Prostate gland (tissue), 2 donors: Measurements from ENCODE around the gene CLN6. TPM values are rescaled to one million over a fixed set of nuclear protein-coding genes. Genes with fewer than 3 reads are reported as not detected.
"Not testable (repeated sequence)": the region's sequence is repeated elsewhere in the genome, so short reads cannot be mapped to it uniquely, and the experiment has no call there.

Experiments used
- DNase-seq: peaks from one replicate; pipeline ENCODE4 v3.0.0-alpha.2; 2019; ENCODE audit warnings: low spot score
- H3K27ac ChIP-seq, 2 donors: fragments of 200-600 bp; sonication (generic); 2 replicates each; pipeline ENCODE4 v1.5.1; 2017 to 2019
- H3K27me3 ChIP-seq: fragments of 200-600 bp; sonication (generic); replicated peaks from 2 replicates; pipeline ENCODE4 v1.5.1; 2019; ENCODE audit not compliant: insufficient read depth
- H3K36me3 ChIP-seq, 2 donors: fragments of 200-600 bp; sonication (generic); 1 replicate in 1 of 2; 2 replicates in 1 of 2; pipeline versions ENCODE4 v1.5.1 to v1.8.1; 2017 to 2019
- H3K4me1 ChIP-seq: fragments of 200-600 bp; sonication (generic); replicated peaks from 2 replicates; pipeline ENCODE4 v1.5.1; 2019
- H3K4me3 ChIP-seq, 2 donors: fragments of 200-600 bp; sonication (generic); 2 replicates each; pipeline ENCODE4 v1.5.1; 2017 to 2019
- H3K9me3 ChIP-seq: fragments of 200-600 bp; sonication (generic); 2 replicates; pipeline ENCODE4 v1.5.1; 2017
- POLR2A ChIP-seq: fragments of 450-650 bp; IDR thresholded peaks from one replicate; pipeline ENCODE4 v1.6.1; 2016; ENCODE audit warnings: antibody characterized with exemption, mild to moderate bottlenecking
- POLR2AphosphoS5 ChIP-seq: sonication (generic); formaldehyde crosslinking; IDR thresholded peaks from one replicate; pipeline ENCODE4 v1.6.1; 2017; ENCODE audit warnings: antibody characterized with exemption
- WGBS: methylation state at CpG from one replicate; pipeline ENCODE4 v1.1.5; 2018; 5-methylcytosine and 5-hydroxymethylcytosine counted together
- intact Hi-C: fragments of 100-400 bp; cut with DNase I; formaldehyde crosslinking; loops from one replicate; pipeline ENCODE4 v1.14.2; 2022
- total RNA-seq, 2 donors: library from RNA; depleted of rRNA; stranded (reverse); fragments of >200 nt; gene quantifications; one replicate each; pipeline ENCODE4 v1.1.0, GENCODE V29; 2016
- TF ChIP-seq, protein P1 (sequence below), 4 experiments: fragments of 200-600 bp in 2 of 4; fragments of 450-650 bp in 2 of 4; sonication (generic) in 2 of 4; IDR thresholded peaks; 1 replicate in 3 of 4; 2 replicates in 1 of 4; pipeline ENCODE4 v1.5.1; 2016 to 2019; ENCODE audit warnings: antibody characterized with exemption in 4 of 4, mild to moderate bottlenecking in 2 of 4, moderate library complexity in 2 of 4

CLN6 gene
- total RNA-seq, 2 donors from 2014 or later, result 22.7 to 41.8 TPM

DNA sequence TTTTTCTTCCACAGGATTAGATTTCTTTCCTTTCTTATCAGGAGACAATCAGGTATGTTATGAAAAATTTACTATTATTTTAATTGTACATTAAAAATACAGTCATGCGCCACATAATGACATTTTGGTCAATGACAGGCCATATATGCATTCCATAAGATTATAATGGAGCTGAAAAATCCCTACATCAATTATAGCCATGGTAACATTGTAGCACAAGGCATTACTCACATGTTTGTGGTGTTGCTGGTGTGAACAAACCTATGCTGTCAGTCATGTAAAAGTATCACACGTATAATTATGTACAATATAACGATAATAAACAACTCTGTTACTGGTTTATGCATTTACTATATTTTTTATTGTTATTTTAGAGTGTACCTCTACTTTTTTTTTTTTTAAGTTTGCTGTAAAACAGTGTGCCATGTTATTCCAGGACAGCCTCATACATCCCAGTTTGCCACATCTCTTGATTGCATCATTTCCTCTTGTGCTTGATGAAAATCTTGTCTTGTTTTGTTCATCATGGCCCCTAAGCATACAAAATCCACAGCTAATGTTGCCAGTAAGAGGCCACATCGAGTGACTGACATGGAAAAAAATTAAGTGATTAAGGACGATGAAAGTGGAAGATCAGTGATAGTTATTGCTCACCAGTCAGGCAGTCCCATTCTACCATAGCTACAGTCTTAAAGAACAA is 45.8 kb downstream of the CLN6 start:
- intact Hi-C loops, result no loop called here
- 85% methylated on average over 5 of the region's 5 CpGs for WGBS
- Histone ChIP-seq H3K4me3 (no peak overlapping the region), H3K36me3 (no peaks in the 10 kb centered on the region), H3K27ac (no peak overlapping the region), H3K4me1 (peaks cover 13% of the 10 kb centered on the region), H3K9me3 (no peaks in the 10 kb centered on the region), H3K27me3 (no peaks in the 10 kb centered on the region)
- DNase-seq, result no peak
- TF ChIP-seq POLR2A (no peak), POLR2AphosphoS5 (no peak)
- TF ChIP-seq, protein P1, sequence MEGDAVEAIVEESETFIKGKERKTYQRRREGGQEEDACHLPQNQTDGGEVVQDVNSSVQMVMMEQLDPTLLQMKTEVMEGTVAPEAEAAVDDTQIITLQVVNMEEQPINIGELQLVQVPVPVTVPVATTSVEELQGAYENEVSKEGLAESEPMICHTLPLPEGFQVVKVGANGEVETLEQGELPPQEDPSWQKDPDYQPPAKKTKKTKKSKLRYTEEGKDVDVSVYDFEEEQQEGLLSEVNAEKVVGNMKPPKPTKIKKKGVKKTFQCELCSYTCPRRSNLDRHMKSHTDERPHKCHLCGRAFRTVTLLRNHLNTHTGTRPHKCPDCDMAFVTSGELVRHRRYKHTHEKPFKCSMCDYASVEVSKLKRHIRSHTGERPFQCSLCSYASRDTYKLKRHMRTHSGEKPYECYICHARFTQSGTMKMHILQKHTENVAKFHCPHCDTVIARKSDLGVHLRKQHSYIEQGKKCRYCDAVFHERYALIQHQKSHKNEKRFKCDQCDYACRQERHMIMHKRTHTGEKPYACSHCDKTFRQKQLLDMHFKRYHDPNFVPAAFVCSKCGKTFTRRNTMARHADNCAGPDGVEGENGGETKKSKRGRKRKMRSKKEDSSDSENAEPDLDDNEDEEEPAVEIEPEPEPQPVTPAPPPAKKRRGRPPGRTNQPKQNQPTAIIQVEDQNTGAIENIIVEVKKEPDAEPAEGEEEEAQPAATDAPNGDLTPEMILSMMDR (IDR thresholded peaks at IDR 0.05), result no peak

DNA sequence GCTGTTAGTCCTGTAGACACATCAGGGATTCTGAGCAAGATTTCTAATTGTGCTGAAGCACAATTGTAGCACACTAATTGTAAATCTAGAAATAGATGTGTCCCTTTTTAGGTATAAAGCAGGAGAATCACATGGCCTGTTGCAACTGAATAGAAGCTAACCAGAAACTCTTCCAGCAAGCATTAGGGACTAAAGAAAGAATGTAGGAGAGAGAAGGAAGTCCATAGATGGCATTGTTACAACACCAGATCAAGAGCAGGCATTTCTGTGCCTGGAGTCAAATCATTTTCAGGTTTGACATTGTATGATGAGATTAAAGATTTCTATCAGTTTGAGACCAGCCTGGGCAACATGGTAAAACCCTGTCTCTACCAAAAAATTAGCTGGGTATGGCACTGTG is 51.8 kb downstream of the CLN6 start:
- intact Hi-C loops, result no loop called here

DNA sequence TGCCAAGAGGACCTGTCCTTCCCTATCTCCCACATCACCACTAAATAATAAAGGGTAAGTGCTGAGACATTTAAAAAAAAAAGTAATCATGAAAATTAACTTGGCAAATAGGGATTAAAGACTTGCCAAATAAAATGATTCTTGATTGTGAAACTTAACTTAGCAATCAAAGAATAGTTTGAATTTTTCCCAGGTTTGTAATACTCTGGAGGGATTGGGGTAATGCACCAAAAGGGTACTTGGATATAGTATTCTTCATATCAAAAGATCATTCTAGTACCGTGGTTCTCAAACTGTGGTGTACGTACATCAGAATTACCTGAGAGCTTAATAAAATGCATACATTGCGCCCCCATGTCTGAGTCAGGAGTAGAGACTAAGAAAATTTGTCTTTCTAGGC is 52.9 kb downstream of the CLN6 start:
- no peaks in the 10 kb centered on the region for H3K27me3 ChIP-seq
- intact Hi-C loops, result no loop called here
- no peak overlapping the region for H3K4me3 ChIP-seq
- H3K9me3 ChIP-seq, result no peaks in the 10 kb centered on the region
- H3K36me3 ChIP-seq, result no peaks in the 10 kb centered on the region
- DNase-seq, result no peak
- TF ChIP-seq POLR2A (no peak), POLR2AphosphoS5 (no peak)
- TF ChIP-seq, protein P1 (IDR thresholded peaks at IDR 0.05), result no peak
- H3K4me1 ChIP-seq, result no peaks in the 10 kb centered on the region
- no peak overlapping the region for H3K27ac ChIP-seq
- 96% methylated on average over 3 of the region's 3 CpGs for WGBS

More for the DNA sequence above, 51.8 kb downstream of the CLN6 start:
- TF ChIP-seq, protein P1 (IDR thresholded peaks at IDR 0.05), result no peak
- no peak for TF ChIP-seq POLR2AphosphoS5
- no peak for TF ChIP-seq POLR2A
- H3K36me3 ChIP-seq, result no peaks in the 10 kb centered on the region
- H3K9me3 ChIP-seq, result no peaks in the 10 kb centered on the region
- no peak for DNase-seq
- no peaks in the 10 kb centered on the region for H3K27me3 ChIP-seq
- no peaks in the 10 kb centered on the region for H3K4me1 ChIP-seq
- H3K4me3 ChIP-seq, result no peak overlapping the region
- no peak overlapping the region for H3K27ac ChIP-seq

DNA sequence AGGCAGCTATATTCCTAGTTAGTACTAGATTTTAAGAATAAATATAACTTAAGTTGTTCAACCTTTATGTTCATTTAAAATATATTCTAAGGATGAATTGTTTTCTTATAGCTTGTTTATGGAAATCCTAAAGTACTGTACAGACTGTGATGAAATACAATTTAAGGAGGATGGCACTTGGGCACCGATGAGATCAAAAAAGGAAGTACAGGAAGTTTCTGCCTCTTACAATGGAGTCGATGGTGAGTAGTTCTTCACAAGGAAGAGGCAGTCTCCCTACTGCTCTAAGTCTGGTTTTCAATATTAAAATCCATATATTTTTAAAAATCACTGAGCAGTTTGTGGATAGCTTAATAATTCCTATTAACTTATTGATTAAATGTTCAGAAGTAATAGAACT is 54.0 kb downstream of the CLN6 start:
- TF ChIP-seq, protein P1 (IDR thresholded peaks at IDR 0.05), result no peak
- no peak for TF ChIP-seq POLR2AphosphoS5
- Histone ChIP-seq H3K4me1 (no peaks in the 10 kb centered on the region), H3K27me3 (no peaks in the 10 kb centered on the region), H3K4me3 (no peak overlapping the region), H3K27ac (no peak overlapping the region), H3K36me3 (no peaks in the 10 kb centered on the region), H3K9me3 (no peaks in the 10 kb centered on the region)
- 84% methylated on average over 2 of the region's 2 CpGs for WGBS
- DNase-seq, result no peak
- intact Hi-C loops, result no loop called here

DNA sequence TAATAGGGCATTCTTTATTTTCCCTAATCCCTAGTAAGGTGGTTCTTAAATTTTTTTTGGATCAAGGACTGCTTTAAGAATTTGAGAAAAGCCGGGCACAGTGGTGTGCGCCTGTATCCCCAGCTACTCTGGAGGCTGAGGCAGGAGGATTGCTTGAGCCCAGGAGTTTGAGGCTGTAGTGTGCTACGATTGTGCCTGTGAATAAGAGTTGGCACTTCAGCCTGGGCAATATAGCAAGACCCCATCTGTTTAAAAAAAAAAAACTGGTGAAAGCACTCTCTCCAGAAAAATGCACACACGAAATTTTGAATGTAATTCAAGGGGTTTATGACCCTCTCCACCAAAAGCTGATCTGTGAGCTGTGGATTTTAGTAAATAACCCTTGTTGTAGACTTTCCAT is 56.4 kb downstream of the CLN6 start:
- Histone ChIP-seq H3K9me3 (no peaks in the 10 kb centered on the region), H3K27ac (no peak overlapping the region), H3K36me3 (no peaks in the 10 kb centered on the region), H3K27me3 (no peaks in the 10 kb centered on the region), H3K4me3 (no peak overlapping the region), H3K4me1 (no peaks in the 10 kb centered on the region)
- intact Hi-C loops, result no loop called here
- DNase-seq, result no peak
- TF ChIP-seq POLR2A, result no peak
- TF ChIP-seq POLR2AphosphoS5, result no peak
- TF ChIP-seq, protein P1 (IDR thresholded peaks at IDR 0.05), result no peak
- WGBS, result 93% methylated on average over 4 of the region's 4 CpGs

DNA sequence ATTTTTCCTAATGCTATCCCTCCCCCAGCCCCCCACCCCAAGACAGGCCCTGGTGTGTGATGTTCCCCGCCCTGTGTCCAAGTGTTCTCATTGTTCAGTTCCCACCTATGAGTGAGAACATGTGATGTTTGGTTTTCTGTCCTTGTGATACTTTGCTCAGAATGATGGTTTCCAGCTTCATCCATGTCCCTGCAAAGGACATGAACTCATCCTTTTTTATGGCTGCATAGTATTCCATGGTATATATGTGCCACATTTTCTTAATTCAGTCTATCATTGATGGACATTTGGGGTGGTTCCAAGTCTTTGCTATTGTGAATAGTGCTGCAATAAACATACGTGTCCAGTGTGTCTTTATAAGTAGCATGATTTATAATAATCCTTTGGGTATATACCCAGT is 57.5 kb downstream of the CLN6 start:
- intact Hi-C loops, result not testable (repeated sequence)
- 66% methylated on average over 2 of the region's 2 CpGs for WGBS

More for the DNA sequence above, 57.5 kb downstream of the CLN6 start:
- not testable (repeated sequence) for H3K27ac ChIP-seq, H3K36me3 ChIP-seq, H3K4me3 ChIP-seq, H3K9me3 ChIP-seq, H3K27me3 ChIP-seq, H3K4me1 ChIP-seq, DNase-seq
